ENCODE measurements around the gene TOM1L2. TPM values are rescaled to one million over a fixed set of nuclear protein-coding genes. Genes with fewer than 3 reads are reported as not detected.

Gene TOM1L2
- total RNA-seq, 1 donor from 2014 or later, result 16.3 TPM

DNA sequence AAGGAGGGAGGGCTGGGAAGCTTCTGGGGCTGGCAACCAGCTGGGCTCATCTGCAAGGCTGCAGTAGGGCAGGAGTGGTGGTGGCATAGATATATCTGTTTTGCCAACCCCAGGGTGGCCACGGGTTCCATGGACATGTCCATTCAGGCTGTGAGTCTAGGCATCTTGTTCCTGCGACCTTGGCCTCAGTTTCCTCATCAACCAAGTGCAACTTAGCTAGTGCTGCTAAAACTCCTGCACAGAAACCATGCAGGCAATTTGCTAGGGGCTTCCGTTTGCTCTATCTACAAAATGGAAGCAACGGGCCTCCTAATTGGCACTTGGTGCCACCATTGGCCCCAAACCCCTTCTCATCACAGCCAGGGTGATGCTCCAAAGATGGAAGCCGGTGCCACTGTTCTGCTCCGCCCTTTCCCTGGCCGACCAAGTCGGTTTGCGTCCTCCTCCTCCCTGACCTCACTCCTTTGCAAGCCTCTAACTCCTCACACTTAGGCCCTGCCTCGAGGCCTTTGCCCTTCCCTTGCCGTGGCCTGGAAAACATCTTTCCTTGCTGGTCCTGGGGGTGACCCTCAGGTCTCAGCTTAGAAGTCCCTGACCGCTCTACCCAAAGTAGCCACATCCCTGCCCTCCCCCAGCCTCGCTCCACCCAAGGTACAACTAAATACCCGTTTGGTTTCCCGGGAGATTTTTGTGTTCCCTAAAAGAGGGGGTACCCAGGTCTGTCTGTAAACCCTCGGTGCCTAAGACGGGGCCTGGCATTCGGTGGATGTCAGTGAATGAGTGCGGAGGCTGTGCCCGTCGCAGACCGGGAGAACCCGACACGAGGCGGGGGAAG lies 136.6 kb downstream of the TOM1L2 start:
- H3K36me3 ChIP-seq (ENCODE audit: control insufficient read depth, insufficient read depth, low read length), result no peaks in the 10 kb centered on the region

DNA sequence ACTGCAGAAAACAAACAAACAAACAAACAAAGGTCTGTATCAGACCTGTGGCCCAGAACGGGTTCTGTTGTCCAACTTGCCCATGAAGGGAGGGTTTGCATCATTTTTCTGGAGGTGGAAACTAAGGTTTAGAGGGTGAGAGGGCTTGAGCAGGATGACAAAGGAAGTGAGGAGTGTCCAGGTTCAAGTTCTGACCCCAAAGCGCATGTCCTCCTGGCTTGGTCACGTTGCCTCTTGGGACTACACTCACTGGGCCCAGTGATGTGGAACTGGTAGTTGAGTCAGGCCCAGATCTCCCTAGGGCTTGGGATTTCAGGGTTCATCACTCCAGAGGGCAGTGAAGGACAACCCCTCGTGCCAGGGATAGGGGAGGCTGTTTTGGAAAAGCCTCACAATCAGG lies 137.2 kb downstream of the TOM1L2 start:
- no peaks in the 10 kb centered on the region for H3K36me3 ChIP-seq (ENCODE audit: control insufficient read depth, insufficient read depth, low read length)
- no peaks in the 10 kb centered on the region for H3K27me3 ChIP-seq (ENCODE audit: control insufficient read depth, insufficient read depth, low read length)
- no peak overlapping the region for H3K4me3 ChIP-seq (ENCODE audit: low read depth, low read length)
- TF ChIP-seq, protein P1, sequence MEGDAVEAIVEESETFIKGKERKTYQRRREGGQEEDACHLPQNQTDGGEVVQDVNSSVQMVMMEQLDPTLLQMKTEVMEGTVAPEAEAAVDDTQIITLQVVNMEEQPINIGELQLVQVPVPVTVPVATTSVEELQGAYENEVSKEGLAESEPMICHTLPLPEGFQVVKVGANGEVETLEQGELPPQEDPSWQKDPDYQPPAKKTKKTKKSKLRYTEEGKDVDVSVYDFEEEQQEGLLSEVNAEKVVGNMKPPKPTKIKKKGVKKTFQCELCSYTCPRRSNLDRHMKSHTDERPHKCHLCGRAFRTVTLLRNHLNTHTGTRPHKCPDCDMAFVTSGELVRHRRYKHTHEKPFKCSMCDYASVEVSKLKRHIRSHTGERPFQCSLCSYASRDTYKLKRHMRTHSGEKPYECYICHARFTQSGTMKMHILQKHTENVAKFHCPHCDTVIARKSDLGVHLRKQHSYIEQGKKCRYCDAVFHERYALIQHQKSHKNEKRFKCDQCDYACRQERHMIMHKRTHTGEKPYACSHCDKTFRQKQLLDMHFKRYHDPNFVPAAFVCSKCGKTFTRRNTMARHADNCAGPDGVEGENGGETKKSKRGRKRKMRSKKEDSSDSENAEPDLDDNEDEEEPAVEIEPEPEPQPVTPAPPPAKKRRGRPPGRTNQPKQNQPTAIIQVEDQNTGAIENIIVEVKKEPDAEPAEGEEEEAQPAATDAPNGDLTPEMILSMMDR (IDR thresholded peaks at IDR 0.05; ENCODE audit: insufficient read depth, low read length, poor library complexity, severe bottlenecking), result no peak
- DNase-seq (ENCODE audit: low read depth), result no peak

More for the DNA sequence above, 136.6 kb downstream of the TOM1L2 start:
- Histone ChIP-seq H3K4me3 (ENCODE audit: low read depth, low read length) (peak overlapping the region; percentile 92), H3K27me3 (ENCODE audit: control insufficient read depth, insufficient read depth, low read length) (no peaks in the 10 kb centered on the region)
- DNase-seq (ENCODE audit: low read depth), result no peak
- TF ChIP-seq, protein P1 (IDR thresholded peaks at IDR 0.05; ENCODE audit: insufficient read depth, low read length, poor library complexity, severe bottlenecking), result no peak

DNA sequence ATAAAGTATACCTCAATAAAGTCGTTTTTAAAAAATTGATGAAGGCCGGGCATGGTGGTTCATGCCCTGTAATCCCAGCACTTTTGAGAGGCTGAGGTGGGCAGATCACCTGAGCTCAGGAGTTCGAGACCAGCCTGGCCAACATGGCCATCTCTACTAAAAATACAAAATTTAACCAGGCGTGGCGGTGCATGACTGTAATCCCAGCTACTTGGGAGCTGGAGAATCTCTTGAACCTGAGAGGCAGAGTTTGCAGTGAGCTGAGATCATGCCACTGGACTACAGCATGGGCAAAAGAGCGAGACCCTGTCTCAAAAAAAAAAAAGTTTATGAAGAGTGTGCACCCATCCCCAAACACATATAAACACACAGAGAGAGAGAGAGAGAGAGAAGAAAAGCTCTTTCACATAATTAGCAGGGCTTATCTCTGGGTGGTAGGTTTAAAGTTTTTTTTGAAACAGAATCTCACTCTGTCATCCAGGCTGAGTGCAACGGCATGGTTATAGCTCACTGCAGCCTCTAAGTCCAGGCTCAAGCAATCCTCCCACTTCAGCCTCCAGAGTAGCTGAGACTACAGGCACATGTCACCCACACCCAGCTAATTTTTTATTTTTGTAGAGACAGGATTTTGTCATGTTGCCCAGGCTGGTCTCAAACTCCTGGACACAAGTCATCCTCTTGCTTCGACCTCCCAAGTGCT lies 138.4 kb downstream of the TOM1L2 start:
- Histone ChIP-seq H3K27me3 (ENCODE audit: control insufficient read depth, insufficient read depth, low read length) (no peaks in the 10 kb centered on the region), H3K4me3 (ENCODE audit: low read depth, low read length) (no peak overlapping the region), H3K36me3 (ENCODE audit: control insufficient read depth, insufficient read depth, low read length) (no peaks in the 10 kb centered on the region)
- no peak for DNase-seq (ENCODE audit: low read depth)
- TF ChIP-seq, protein P1 (IDR thresholded peaks at IDR 0.05; ENCODE audit: insufficient read depth, low read length, poor library complexity, severe bottlenecking), result no peak

DNA sequence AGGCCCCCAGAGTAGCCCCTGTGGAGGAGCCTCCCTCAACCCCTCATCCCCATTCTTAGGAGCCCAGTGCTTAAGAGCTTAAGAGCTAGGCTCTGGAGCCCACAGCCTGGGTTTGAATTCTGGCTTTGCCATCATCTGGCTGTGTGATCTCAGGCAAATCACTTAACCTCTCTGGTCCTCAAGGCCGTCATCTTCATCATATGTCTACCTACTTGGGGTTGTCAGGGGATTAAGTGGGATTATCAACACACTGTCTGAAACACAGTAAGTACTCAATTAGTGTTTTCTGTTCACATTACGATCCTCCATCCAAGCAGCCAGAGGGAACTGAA lies 140.2 kb downstream of the TOM1L2 start:
- no peaks in the 10 kb centered on the region for H3K36me3 ChIP-seq (ENCODE audit: control insufficient read depth, insufficient read depth, low read length)
- DNase-seq (ENCODE audit: low read depth), result no peak
- no peak overlapping the region for H3K4me3 ChIP-seq (ENCODE audit: low read depth, low read length)
- TF ChIP-seq, protein P1 (IDR thresholded peaks at IDR 0.05; ENCODE audit: insufficient read depth, low read length, poor library complexity, severe bottlenecking), result no peak
- H3K27me3 ChIP-seq (ENCODE audit: control insufficient read depth, insufficient read depth, low read length), result no peaks in the 10 kb centered on the region

DNA sequence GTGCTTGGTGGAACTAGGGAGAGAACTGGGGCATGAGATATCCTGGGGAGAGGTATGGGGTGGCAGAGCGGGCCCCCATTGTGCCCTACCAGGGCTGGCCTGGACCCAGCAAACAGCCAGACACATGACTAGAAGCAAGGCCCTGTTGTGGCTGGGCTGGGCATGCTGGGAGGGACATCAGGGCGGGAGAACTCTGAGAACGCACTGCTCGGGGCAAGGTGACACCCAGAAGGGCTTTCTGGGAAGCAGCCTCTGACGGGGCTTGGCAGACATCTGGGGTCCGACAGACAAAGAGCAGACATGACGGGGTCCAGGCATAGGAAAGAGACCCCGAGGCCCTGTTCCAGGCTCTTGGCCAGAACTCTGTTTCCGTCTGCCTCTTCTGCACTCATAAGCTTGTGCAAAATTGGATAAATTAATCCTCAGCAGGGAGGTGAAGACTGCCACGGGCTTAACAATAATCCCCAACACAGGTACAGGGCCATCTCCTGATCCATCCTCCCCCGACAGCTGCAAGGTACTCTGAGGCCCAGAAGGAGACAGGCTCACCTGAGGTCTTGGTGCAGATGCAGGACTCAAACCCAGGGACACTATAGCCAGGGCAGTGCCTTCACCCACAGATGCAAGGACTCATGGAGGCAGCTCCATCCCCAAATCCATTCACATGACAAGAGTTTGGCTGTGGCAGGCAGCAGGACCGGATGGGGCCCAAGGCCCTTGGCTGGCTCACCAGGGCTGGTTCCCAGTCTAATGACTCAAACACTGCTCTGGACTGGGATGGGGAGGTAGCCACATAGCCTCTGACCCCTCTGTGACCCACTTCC lies 140.8 kb downstream of the TOM1L2 start:
- no peak for DNase-seq (ENCODE audit: low read depth)
- TF ChIP-seq, protein P1 (IDR thresholded peaks at IDR 0.05; ENCODE audit: insufficient read depth, low read length, poor library complexity, severe bottlenecking), result no peak
- no peaks in the 10 kb centered on the region for H3K27me3 ChIP-seq (ENCODE audit: control insufficient read depth, insufficient read depth, low read length)
- no peaks in the 10 kb centered on the region for H3K36me3 ChIP-seq (ENCODE audit: control insufficient read depth, insufficient read depth, low read length)
- no peak overlapping the region for H3K4me3 ChIP-seq (ENCODE audit: low read depth, low read length)

All from kidney epithelial cell (primary cell).